Endometrium (tissue), 2 donors: Measurements from ENCODE around the gene PRR30.
"Not testable (repeated sequence)": the region's sequence is repeated elsewhere in the genome, so short reads cannot be mapped to it uniquely, and the experiment has no call there.

ENCODE experiments used
- FAIRE-seq: peaks from 2 replicates; lab custom pipeline; 2012; peaks lifted over from hg19 to GRCh38; lab: Jason Lieb, UNC
- donor health status: control.
- donor health status: control.

PRR30 gene

GRCh38 chr2:27128668-27129571 lies 10.3 kb downstream of the PRR30 start:
- FAIRE-seq: no peak

- FAIRE-seq: no peak
Observed at GRCh38 chr2:27127883-27128667, 11.1 kb downstream of the PRR30 start.

GRCh38 chr2:27126252-27126710 lies 12.9 kb downstream of the PRR30 start:
- no peak for FAIRE-seq

GRCh38 chr2:27125104-27125503 lies 14.1 kb downstream of the PRR30 start:
- FAIRE-seq: no peak

GRCh38 chr2:27123302-27124150 lies 15.7 kb downstream of the PRR30 start, which contains the start of gene ABHD1:
ABHD1 (plus strand) TSS chr2:27123815; CDS start chr2:27123949, 134 bp downstream.
- FAIRE-seq: no peak

GRCh38 chr2:27122791-27123190 lies 16.4 kb downstream of the PRR30 start:
- FAIRE-seq: no peak

GRCh38 chr2:27121906-27122305 lies 17.3 kb downstream of the PRR30 start:
- no peak for FAIRE-seq

- FAIRE-seq: not testable (repeated sequence)
Observed at GRCh38 chr2:27119330-27119670, 19.9 kb downstream of the PRR30 start.

GRCh38 chr2:27118525-27119329 lies 20.5 kb downstream of the PRR30 start, which contains the start of gene CGREF1:
CGREF1 (minus strand) TSS chr2:27119128; CDS start chr2:27104366, 14,762 bp downstream.
- FAIRE-seq: no peak

- no peak for FAIRE-seq
Observed at GRCh38 chr2:27117995-27118524, 21.1 kb downstream of the PRR30 start.

GRCh38 chr2:27115519-27115918 lies 23.7 kb downstream of the PRR30 start:
- no peak for FAIRE-seq

- FAIRE-seq: not testable (repeated sequence)
Observed at GRCh38 chr2:27111392-27112078, 27.7 kb downstream of the PRR30 start.

- FAIRE-seq: not testable (repeated sequence)
Observed at GRCh38 chr2:27110603-27111352, 28.4 kb downstream of the PRR30 start.

GRCh38 chr2:27109083-27109482 lies 30.1 kb downstream of the PRR30 start:
- no peak for FAIRE-seq

GRCh38 chr2:27108221-27108620 lies 31.0 kb downstream of the PRR30 start:
- no peak for FAIRE-seq

- FAIRE-seq: no peak
Observed at GRCh38 chr2:27105981-27106380, 33.2 kb downstream of the PRR30 start.

GRCh38 chr2:27102329-27102728 lies 36.9 kb downstream of the PRR30 start:
- no peak for FAIRE-seq

GRCh38 chr2:27100036-27100435 lies 39.2 kb downstream of the PRR30 start:
- no peak for FAIRE-seq

- FAIRE-seq: no peak
Observed at GRCh38 chr2:27099334-27099955, 39.8 kb downstream of the PRR30 start.
